HCT116 (cell line): ENCODE data around the gene ADH1C. TPM values are rescaled to one million over a fixed set of nuclear protein-coding genes. Genes with fewer than 3 reads are reported as not detected.

ENCODE experiments used
- ATAC-seq: fragments of 200-7000 bp; cut with Tn5 transposase; 2 replicates; pipeline ENCODE4 v1.9.1; 2020; ENCODE audit warnings: mild to moderate bottlenecking, moderate library complexity
- BruUV-seq: library from RNA; stranded (reverse); fragments of 400-500 nt; replicated peaks from 2 replicates; lab custom pipeline; 2021; lab: Mats Ljungman, UMichigan
- CTCF ChIA-PET: fragments of 300-600 bp; sonication (Branson Sonifier 250); formaldehyde crosslinking; loops from one replicate; lab custom pipeline; 2021; ENCODE audit warnings: antibody characterized with exemption; lab: Charles Lee
- POLR2A ChIA-PET: fragments of 300-600, 350-600 bp; sonication (Branson Sonifier 250); formaldehyde crosslinking; loops from one replicate; lab custom pipeline; 2021; ENCODE audit warnings: antibody characterized with exemption; lab: Charles Lee
- RAD21 ChIA-PET, 2 experiments: fragments of 300-600 bp; sonication (Branson Sonifier 250); formaldehyde crosslinking; loops; one replicate each; lab custom pipeline; 2023; ENCODE audit warnings: low total read pairs in 2 of 2; ENCODE audit not compliant: uncharacterized antibody in 2 of 2, unreplicated experiment in 2 of 2, low non-redundant PET in 1 of 2; lab: Charles Lee
- DNase-seq: peaks from one replicate; pipeline ENCODE4 v3.0.0-alpha.2; 2010; ENCODE audit warnings: low read depth, low spot score
- H2AFZ ChIP-seq: fragments of 200-600 bp; shearing (Covaris generic), sonication (generic); 2 replicates; pipeline ENCODE4 v1.6.1; 2017; ENCODE audit warnings: low read depth, mixed run types, mixed read lengths, antibody characterized with exemption, low read length; ENCODE audit not compliant: poor library complexity, severe bottlenecking
- H3K27ac ChIP-seq: 2 replicates; pipeline ENCODE4 v1.5.1; 2012; ENCODE audit warnings: low read depth, low read length
- H3K27me3 ChIP-seq: fragments of 200-600 bp; sonication (generic); 2 replicates; pipeline ENCODE4 v1.6.1; 2016; ENCODE audit warnings: mixed run types, low read length, mixed read lengths; ENCODE audit not compliant: insufficient read depth
- H3K36me3 ChIP-seq, 2 experiments: fragments of 200-500 bp in 1 of 2; fragments of 200-600 bp in 1 of 2; sonication (Bioruptor generic) in 1 of 2; sonication (generic) in 1 of 2; 2 replicates each; pipeline versions ENCODE4 v1.5.1 to v1.6.1; 2014 to 2016; ENCODE audit warnings: low read length in 2 of 2, inconsistent platforms in 1 of 2, mixed read lengths in 1 of 2, mixed run types in 1 of 2; ENCODE audit not compliant: insufficient read depth in 2 of 2, control insufficient read depth in 1 of 2
- H3K4me1 ChIP-seq, 2 experiments: fragments of 200-600 bp in 1 of 2; sonication (generic) in 1 of 2; 2 replicates each; pipeline versions ENCODE4 v1.5.1 to v1.6.1; 2012 to 2017; ENCODE audit warnings: low read length in 2 of 2, inconsistent platforms in 1 of 2, mild to moderate bottlenecking in 1 of 2, mixed read lengths in 1 of 2, mixed run types in 1 of 2, moderate library complexity in 1 of 2; ENCODE audit not compliant: insufficient read depth in 2 of 2, control insufficient read depth in 1 of 2
- H3K4me2 ChIP-seq: fragments of 200-600 bp; sonication (generic); 2 replicates; pipeline ENCODE4 v1.6.1; 2017; ENCODE audit warnings: mixed run types, low read length, mixed read lengths
- H3K4me3 ChIP-seq, 2 experiments: fragments of 200-600 bp in 1 of 2; sonication (generic) in 1 of 2; replicated peaks in 1 of 2; 2 replicates each; pipeline ENCODE4 v1.5.1; 2011 to 2016; ENCODE audit warnings: low read length in 2 of 2, control low read depth in 1 of 2, low read depth in 1 of 2, mild to moderate bottlenecking in 1 of 2, mixed read lengths in 1 of 2, mixed run types in 1 of 2
- H3K79me2 ChIP-seq: fragments of 200-600 bp; sonication (generic); 2 replicates; pipeline ENCODE4 v1.6.1; 2017; ENCODE audit warnings: mild to moderate bottlenecking, mixed run types, low read length, moderate library complexity, mixed read lengths; ENCODE audit not compliant: insufficient read depth
- H3K9ac ChIP-seq: fragments of 200-600 bp; sonication (generic); 2 replicates; pipeline ENCODE4 v1.6.1; 2016; ENCODE audit warnings: low read length, mixed read lengths
- H3K9me2 ChIP-seq: fragments of 200-600 bp; sonication (generic), shearing (Covaris generic); 2 replicates; pipeline ENCODE4 v1.6.1; 2017; ENCODE audit warnings: mixed run types, mild to moderate bottlenecking, moderate library complexity; ENCODE audit not compliant: insufficient read depth
- H3K9me3 ChIP-seq, 2 experiments: fragments of 200-500 bp in 1 of 2; fragments of 200-600 bp in 1 of 2; sonication (Bioruptor generic) in 1 of 2; sonication (generic) in 1 of 2; 2 replicates each; pipeline ENCODE4 v1.6.1; 2014 to 2017; ENCODE audit warnings: low read length in 2 of 2, mixed read lengths in 2 of 2, inconsistent platforms in 1 of 2, low read depth in 1 of 2, mild to moderate bottlenecking in 1 of 2, mixed run types in 1 of 2, moderate library complexity in 1 of 2; ENCODE audit not compliant: control insufficient read depth in 1 of 2, insufficient read depth in 1 of 2
- H4K20me1 ChIP-seq: fragments of 200-600 bp; sonication (generic), shearing (Covaris generic); 2 replicates; pipeline ENCODE4 v1.6.1; 2017; ENCODE audit warnings: mixed run types, mild to moderate bottlenecking, moderate library complexity; ENCODE audit not compliant: insufficient read depth
- ATF3 ChIP-seq: IDR thresholded peaks from 2 replicates; pipeline ENCODE4 v1.6.1; 2012
- CBX3 ChIP-seq: IDR thresholded peaks from 2 replicates; pipeline ENCODE4 v1.6.1; 2012; ENCODE audit warnings: low read depth
- CEBPB ChIP-seq: IDR thresholded peaks from 2 replicates; pipeline ENCODE4 v1.6.1; 2012; ENCODE audit warnings: low read depth
- EGR1 ChIP-seq: IDR thresholded peaks from 2 replicates; pipeline ENCODE4 v1.6.1; 2012; ENCODE audit warnings: low read depth
- EZH2phosphoT487 ChIP-seq: fragments of 200-600 bp; IDR thresholded peaks from 2 replicates; pipeline ENCODE4 v1.6.1; 2018; ENCODE audit warnings: antibody characterized with exemption, borderline replicate concordance
- FOSL1 ChIP-seq: IDR thresholded peaks from 2 replicates; pipeline ENCODE4 v1.6.1; 2012; ENCODE audit warnings: low read depth
- JUND ChIP-seq: IDR thresholded peaks from 2 replicates; pipeline ENCODE4 v1.6.1; 2012
- MAX ChIP-seq: IDR thresholded peaks from 2 replicates; pipeline ENCODE4 v1.6.1; 2012
- POLR2AphosphoS5 ChIP-seq: IDR thresholded peaks from 2 replicates; pipeline ENCODE4 v1.6.1; 2011; ENCODE audit warnings: mild to moderate bottlenecking, low read depth, low read length, moderate library complexity
- RAD21 ChIP-seq: IDR thresholded peaks from 2 replicates; pipeline ENCODE4 v1.6.1; 2012; ENCODE audit warnings: low read depth, mild to moderate bottlenecking
- REST ChIP-seq: IDR thresholded peaks from 2 replicates; pipeline ENCODE4 v1.6.1; 2012; ENCODE audit warnings: low read depth
- SIN3A ChIP-seq: IDR thresholded peaks from 2 replicates; pipeline ENCODE4 v1.6.1; 2012; ENCODE audit warnings: low read depth
- SRF ChIP-seq: IDR thresholded peaks from 2 replicates; pipeline ENCODE4 v1.6.1; 2012; ENCODE audit warnings: low read depth
- YY1 ChIP-seq: IDR thresholded peaks from 2 replicates; pipeline ENCODE4 v1.6.1; 2011; ENCODE audit warnings: low read length, low read depth, moderate library complexity, mild to moderate bottlenecking; ENCODE audit not compliant: insufficient replicate concordance; ENCODE audit errors: extremely low read depth
- ZFX ChIP-seq: fragments of 450-650 bp; IDR thresholded peaks from 2 replicates; pipeline ENCODE4 v1.6.1; 2017
- ZNF274 ChIP-seq: fragments of 200-500 bp; sonication (Bioruptor generic); IDR thresholded peaks from 2 replicates; pipeline ENCODE4 v1.6.1; 2014; ENCODE audit warnings: mild to moderate bottlenecking, low read depth, low read length, inconsistent platforms
- intact Hi-C: fragments of 100-400 bp; cut with micrococcal nuclease; formaldehyde crosslinking; loops from 2 replicates; pipeline ENCODE4 v1.10.0; 2022
- total RNA-seq: library from RNA; stranded (reverse); gene quantifications from one replicate; pipeline ENCODE4 v1.2.1, GENCODE V29; 2021; ENCODE audit not compliant: unreplicated experiment

The ADH1C gene
- total RNA-seq, 1 experiment from 2014 or later = not detected

GRCh38 chr4:99351487-99351886 lies 1.1 kb downstream of the ADH1C start:
- H3K4me2 ChIP-seq = no peak overlapping the region
- intact Hi-C loops = no loop called here
- no peaks in the 10 kb centered on the region for H3K27me3 ChIP-seq
- H3K79me2 ChIP-seq = no peaks in the 10 kb centered on the region
- H3K9ac ChIP-seq = no peak overlapping the region
- no peak overlapping the region for H3K4me3 ChIP-seq
- no peaks in the 10 kb centered on the region for H3K4me1 ChIP-seq
- H3K9me2 ChIP-seq = no peaks in the 10 kb centered on the region
- TF ChIP-seq JUND (no peak), CEBPB (no peak), EZH2phosphoT487 (no peak), FOSL1 (no peak), ZFX (no peak), POLR2AphosphoS5 (no peak), SIN3A (no peak), MAX (no peak), CBX3 (no peak), YY1 (no peak), ATF3 (no peak), RAD21 (no peak), ZNF274 (no peak), SRF (no peak), EGR1 (no peak), REST (no peak)
- TF ChIP-seq, all 23 proteins: peak for 0
- Histone ChIP-seq H3K36me3 (no peaks in the 10 kb centered on the region), H3K27ac (no peak overlapping the region), H3K9me3 (no peaks in the 10 kb centered on the region), H2AFZ (no peak overlapping the region), H4K20me1 (no peaks in the 10 kb centered on the region)
- RAD21 ChIA-PET = no interaction called here
- POLR2A ChIA-PET = no interaction called here
- CTCF ChIA-PET = no interaction called here
- DNase-seq = no peak
- no peak for ATAC-seq
- BruUV-seq = no TSS peak
